IMR-90 (cell line): ENCODE data around the gene COL23A1. TPM values are rescaled to one million over a fixed set of nuclear protein-coding genes. Genes with fewer than 3 reads are reported as not detected.

Experiments
- ATAC-seq: fragments of 200-7000 bp; cut with Tn5 transposase; 2 replicates; pipeline ENCODE4 v1.9.1; 2020; ENCODE audit warnings: low read depth, mild to moderate bottlenecking, moderate library complexity
- BruUV-seq: library from RNA; stranded (reverse); fragments of 400-500 nt; replicated peaks from 2 replicates; lab custom pipeline; 2021; lab: Mats Ljungman, UMichigan
- CTCF ChIA-PET: fragments of 300-600 bp; formaldehyde crosslinking; extraction: SDS; loops from one replicate; lab custom pipeline; 2021; ENCODE audit warnings: antibody characterized with exemption; lab: Yijun Ruan, JAX
- POLR2A ChIA-PET: fragments of 300-600 bp; sonication (Branson Sonifier 250); formaldehyde crosslinking; loops from one replicate; lab custom pipeline; 2022; ENCODE audit warnings: antibody characterized with exemption; ENCODE audit not compliant: unreplicated experiment; lab: Charles Lee
- DNase-seq: peaks from one replicate; pipeline ENCODE4 v3.0.0; 2013
- H2AFZ ChIP-seq: replicated peaks from 2 replicates; pipeline ENCODE3; 2013; ENCODE audit warnings: low read length, mild to moderate bottlenecking; ENCODE audit not compliant: poor library complexity
- H2AK5ac ChIP-seq: 2 replicates; pipeline ENCODE4 v1.6.1; 2013; ENCODE audit warnings: low read depth, low read length, inconsistent platforms
- H2AK9ac ChIP-seq: replicated peaks from 2 replicates; pipeline ENCODE3; 2013; ENCODE audit warnings: mild to moderate bottlenecking, low read depth, low read length, moderate library complexity; ENCODE audit not compliant: poor library complexity
- H2BK120ac ChIP-seq: 2 replicates; pipeline ENCODE4 v1.6.1; 2013; ENCODE audit warnings: low read depth, low read length, inconsistent platforms
- H2BK15ac ChIP-seq: 3 replicates; pipeline ENCODE4 v1.6.1; 2013; ENCODE audit warnings: low read depth, low read length, inconsistent platforms
- H2BK20ac ChIP-seq: 2 replicates; pipeline ENCODE4 v1.6.1; 2013; ENCODE audit warnings: low read depth, mild to moderate bottlenecking, inconsistent platforms, low read length, moderate library complexity
- H2BK5ac ChIP-seq: 2 replicates; pipeline ENCODE4 v1.6.1; 2013; ENCODE audit warnings: mild to moderate bottlenecking, low read depth, low read length, inconsistent platforms; ENCODE audit not compliant: poor library complexity, severe bottlenecking
- H3K14ac ChIP-seq: replicated peaks from 2 replicates; pipeline ENCODE4 v1.6.1; 2013; ENCODE audit warnings: low read depth, low read length, inconsistent platforms
- H3K18ac ChIP-seq: 2 replicates; pipeline ENCODE4 v1.6.1; 2013; ENCODE audit warnings: low read depth, low read length, control low read depth
- H3K23ac ChIP-seq: 2 replicates; pipeline ENCODE4 v1.6.1; 2013; ENCODE audit warnings: low read depth, low read length, inconsistent platforms
- H3K27ac ChIP-seq: 2 replicates; pipeline ENCODE4 v1.5.1; 2013; ENCODE audit warnings: mild to moderate bottlenecking, control low read depth, low read length; ENCODE audit not compliant: insufficient read depth
- H3K27me3 ChIP-seq: 2 replicates; pipeline ENCODE4 v1.6.1; 2013; ENCODE audit warnings: low read length; ENCODE audit not compliant: control insufficient read depth, insufficient read depth
- H3K36me3 ChIP-seq: 2 replicates; pipeline ENCODE4 v1.6.1; 2013; ENCODE audit warnings: low read length, mixed read lengths; ENCODE audit not compliant: control insufficient read depth, insufficient read depth
- H3K4ac ChIP-seq: 2 replicates; pipeline ENCODE4 v1.6.1; 2013; ENCODE audit warnings: low read depth, low read length, inconsistent platforms
- H3K4me1 ChIP-seq: 2 replicates; pipeline ENCODE4 v1.6.1; 2013; ENCODE audit warnings: low read length, mixed read lengths; ENCODE audit not compliant: control insufficient read depth, insufficient read depth
- H3K4me2 ChIP-seq: 2 replicates; pipeline ENCODE4 v1.6.1; 2013; ENCODE audit warnings: low read depth, mild to moderate bottlenecking, control low read depth, low read length, moderate library complexity
- H3K4me3 ChIP-seq: 2 replicates; pipeline ENCODE4 v1.5.1; 2013; ENCODE audit warnings: low read depth, mild to moderate bottlenecking, control low read depth, low read length, moderate library complexity; ENCODE audit not compliant: insufficient read depth
- H3K56ac ChIP-seq: 2 replicates; pipeline ENCODE4 v1.6.1; 2013; ENCODE audit warnings: low read length, inconsistent platforms; ENCODE audit not compliant: insufficient read depth; ENCODE audit errors: extremely low read depth
- H3K79me1 ChIP-seq, 2 experiments: 2 replicates each; pipeline ENCODE4 v1.6.1; 2013; ENCODE audit warnings: low read length in 2 of 2, inconsistent platforms in 1 of 2, low read depth in 1 of 2
- H3K9ac ChIP-seq: 2 replicates; pipeline ENCODE4 v1.6.1; 2013; ENCODE audit warnings: low read depth, low read length, control low read depth
- H3K9me1 ChIP-seq: 2 replicates; pipeline ENCODE4 v1.6.1; 2013; ENCODE audit warnings: low read length, inconsistent platforms; ENCODE audit not compliant: insufficient read depth
- H3K9me3 ChIP-seq: 2 replicates; pipeline ENCODE4 v1.6.1; 2013; ENCODE audit warnings: low read length; ENCODE audit not compliant: control insufficient read depth, insufficient read depth
- H4K20me1 ChIP-seq: 2 replicates; pipeline ENCODE4 v1.6.1; 2013; ENCODE audit warnings: low read length, inconsistent platforms; ENCODE audit not compliant: insufficient read depth
- H4K5ac ChIP-seq: 2 replicates; pipeline ENCODE4 v1.6.1; 2013; ENCODE audit warnings: mild to moderate bottlenecking, low read depth, low read length, control low read depth
- H4K8ac ChIP-seq, 2 experiments: 2 replicates each; pipeline ENCODE4 v1.6.1; 2013; ENCODE audit warnings: low read depth in 2 of 2, low read length in 2 of 2, control low read depth in 1 of 2, inconsistent platforms in 1 of 2
- H4K91ac ChIP-seq: 2 replicates; pipeline ENCODE4 v1.6.1; 2013; ENCODE audit warnings: low read depth, low read length, inconsistent platforms; ENCODE audit not compliant: insufficient read depth
- BHLHE40 ChIP-seq: fragments of 150-350 bp; IDR thresholded peaks from 2 replicates; pipeline ENCODE4 v1.6.1; 2016; ENCODE audit warnings: mild to moderate bottlenecking, low read depth, low read length
- CEBPB ChIP-seq: IDR thresholded peaks from 2 replicates; pipeline ENCODE4 v1.6.1; 2012; ENCODE audit warnings: low read depth, low read length, improper control_type of control experiment
- ELK1 ChIP-seq: fragments of 150-350 bp; IDR thresholded peaks from 2 replicates; pipeline ENCODE4 v1.6.1; 2016; ENCODE audit warnings: low read depth, mild to moderate bottlenecking, low read length, moderate library complexity, borderline replicate concordance
- MAFK ChIP-seq: IDR thresholded peaks from 2 replicates; pipeline ENCODE4 v1.6.1; 2012; ENCODE audit warnings: low read depth, low read length, improper control_type of control experiment
- MAZ ChIP-seq: IDR thresholded peaks from 2 replicates; pipeline ENCODE4 v1.6.1; 2012; ENCODE audit warnings: low read depth, mild to moderate bottlenecking, low read length, improper control_type of control experiment, moderate library complexity, borderline replicate concordance
- POLR2A ChIP-seq: IDR thresholded peaks from 2 replicates; pipeline ENCODE4 v1.6.1; 2012; ENCODE audit warnings: mild to moderate bottlenecking, low read depth, low read length
- RAD21 ChIP-seq: IDR thresholded peaks from 2 replicates; pipeline ENCODE4 v1.6.1; 2012; ENCODE audit warnings: low read length, improper control_type of control experiment
- RCOR1 ChIP-seq: IDR thresholded peaks from 2 replicates; pipeline ENCODE4 v1.6.1; 2012; ENCODE audit warnings: mild to moderate bottlenecking, low read length, improper control_type of control experiment; ENCODE audit not compliant: insufficient replicate concordance
- RFX5 ChIP-seq: IDR thresholded peaks from 2 replicates; pipeline ENCODE4 v1.8.0; 2012; ENCODE audit warnings: low read depth, mild to moderate bottlenecking, low read length, moderate library complexity
- SMC3 ChIP-seq: fragments of 150-350 bp; IDR thresholded peaks from 2 replicates; pipeline ENCODE4 v1.6.1; 2016; ENCODE audit warnings: low read depth, mild to moderate bottlenecking, antibody characterized with exemption, low read length, moderate library complexity
- USF2 ChIP-seq: fragments of 150-350 bp; IDR thresholded peaks from 2 replicates; pipeline ENCODE4 v1.6.1; 2017; ENCODE audit warnings: mild to moderate bottlenecking, antibody characterized with exemption, low read length, low read depth
- WGBS, 2 experiments: methylation state at CpG; one replicate each; pipeline versions ENCODE4 v1.1.5 to v1.1.7; 2013; ENCODE audit warnings: missing lambda C conversion rate in 2 of 2; ENCODE audit not compliant: insufficient read length in 1 of 2; ENCODE audit errors: extremely low coverage in 2 of 2; 5-methylcytosine and 5-hydroxymethylcytosine counted together
- dilution Hi-C: fragments of 300-500 bp; cut with HindIII; formaldehyde crosslinking; loops from one replicate; pipeline ENCODE4 v1.14.3; 2018; ENCODE audit warnings: low sequenced_read_pairs; ENCODE audit not compliant: unreplicated experiment
- in situ Hi-C: fragments of 300-500 bp; cut with MboI; formaldehyde crosslinking; loops from 3 replicates; pipeline ENCODE4 v1.14.3; 2019; ENCODE audit warnings: low sequenced_read_pairs, inconsistent platforms, mixed read lengths
- intact Hi-C: fragments of 100-400 bp; cut with micrococcal nuclease; formaldehyde crosslinking; loops from 2 replicates; pipeline ENCODE4 v1.10.0; 2022
- polyA plus RNA-seq, 3 experiments: library from polyadenylated mRNA; depleted of rRNA; stranded (reverse); fragments of >200 nt; gene quantifications; 2 replicates each; pipeline ENCODE4 v1.2.3, GENCODE V29; 2012; ENCODE audit warnings: low replicate concordance in 1 of 3
- total RNA-seq: library from RNA; depleted of rRNA; stranded (reverse); fragments of >200 nt; gene quantifications from 2 replicates; pipeline ENCODE4 v1.2.3, GENCODE V29; 2012
- TF ChIP-seq, protein P1 (sequence below): conservative IDR thresholded peaks from 2 replicates; pipeline ENCODE4 v1.5.1; 2012; ENCODE audit warnings: mild to moderate bottlenecking, low read depth, low read length, improper control_type of control experiment

COL23A1 gene
- total and polyA plus RNA-seq, 2 of the 4 experiments (the other 2 are of a cell fraction): not detected

DNA sequence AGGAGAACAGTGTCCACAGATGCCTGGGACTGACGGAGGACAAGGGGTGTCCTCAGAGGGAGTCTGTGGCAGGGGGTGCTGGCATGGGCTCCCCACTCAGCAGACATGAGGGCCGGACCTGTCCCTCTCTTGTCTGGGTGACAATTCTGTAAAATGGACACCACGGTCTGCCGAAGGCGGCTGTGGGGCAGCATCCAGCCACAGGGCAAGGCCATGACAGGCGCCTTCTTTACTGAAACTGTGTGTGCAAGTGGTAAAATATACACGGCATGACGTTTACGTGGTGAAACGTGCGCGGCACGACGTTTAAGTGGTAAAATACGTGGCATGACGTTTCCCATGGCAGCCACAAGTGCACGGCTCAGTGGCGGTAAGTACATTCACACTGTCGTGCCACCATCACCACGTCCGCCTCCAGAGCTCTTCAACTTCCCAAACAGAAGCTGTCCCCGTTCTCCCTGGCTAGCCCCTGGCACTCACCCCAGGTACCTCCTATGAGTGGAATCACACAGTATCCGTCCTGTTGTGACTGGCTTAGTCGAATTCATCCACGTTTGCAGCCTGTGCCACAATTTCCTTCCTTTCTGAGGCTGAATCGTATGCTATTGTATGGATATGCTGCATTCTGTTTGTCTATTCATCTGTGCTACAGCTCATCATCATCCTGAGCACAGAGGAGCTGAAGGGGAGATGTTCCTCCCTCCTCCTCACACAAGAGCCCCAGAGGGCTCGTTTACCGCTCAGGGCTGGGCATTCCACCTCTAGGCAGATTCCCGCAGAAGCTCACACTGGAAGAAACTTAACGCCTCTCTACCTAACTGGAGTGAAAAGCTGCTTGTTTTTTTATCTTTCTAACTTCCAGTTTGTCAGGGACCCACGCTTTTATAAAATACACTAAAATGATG is 52.5 kb downstream of the COL23A1 start:
- H3K4me2 ChIP-seq: no peak overlapping the region
- no peak overlapping the region for H3K23ac ChIP-seq
- no peak for DNase-seq
- no peak overlapping the region for H4K91ac ChIP-seq
- 85% methylated on average over 19 of the region's 31 CpGs; no CpG with 5 or more reads in 1 of the 2 experiments for WGBS, 2 experiments
- intact Hi-C loops (no loop called here), in situ Hi-C loops (no loop called here), dilution Hi-C loops (no loop called here)
- no peak overlapping the region for H3K4me3 ChIP-seq
- CTCF ChIA-PET: no interaction called here
- no TSS peak for BruUV-seq
- H3K27me3 ChIP-seq: no peaks in the 10 kb centered on the region
- H3K79me1 ChIP-seq: no peaks in the 10 kb centered on the region
- no peak overlapping the region for H3K27ac ChIP-seq
- no peak overlapping the region for H3K4ac ChIP-seq
- H3K18ac ChIP-seq: no peak overlapping the region
- no peak overlapping the region for H3K14ac ChIP-seq
- TF ChIP-seq SMC3 (no peak), MAFK (no peak), BHLHE40 (no peak), RFX5 (no peak), RAD21 (no peak), ELK1 (no peak), POLR2A (no peak), RCOR1 (no peak), USF2 (no peak), MAZ (no peak), CEBPB (no peak)
- TF ChIP-seq, protein P1, sequence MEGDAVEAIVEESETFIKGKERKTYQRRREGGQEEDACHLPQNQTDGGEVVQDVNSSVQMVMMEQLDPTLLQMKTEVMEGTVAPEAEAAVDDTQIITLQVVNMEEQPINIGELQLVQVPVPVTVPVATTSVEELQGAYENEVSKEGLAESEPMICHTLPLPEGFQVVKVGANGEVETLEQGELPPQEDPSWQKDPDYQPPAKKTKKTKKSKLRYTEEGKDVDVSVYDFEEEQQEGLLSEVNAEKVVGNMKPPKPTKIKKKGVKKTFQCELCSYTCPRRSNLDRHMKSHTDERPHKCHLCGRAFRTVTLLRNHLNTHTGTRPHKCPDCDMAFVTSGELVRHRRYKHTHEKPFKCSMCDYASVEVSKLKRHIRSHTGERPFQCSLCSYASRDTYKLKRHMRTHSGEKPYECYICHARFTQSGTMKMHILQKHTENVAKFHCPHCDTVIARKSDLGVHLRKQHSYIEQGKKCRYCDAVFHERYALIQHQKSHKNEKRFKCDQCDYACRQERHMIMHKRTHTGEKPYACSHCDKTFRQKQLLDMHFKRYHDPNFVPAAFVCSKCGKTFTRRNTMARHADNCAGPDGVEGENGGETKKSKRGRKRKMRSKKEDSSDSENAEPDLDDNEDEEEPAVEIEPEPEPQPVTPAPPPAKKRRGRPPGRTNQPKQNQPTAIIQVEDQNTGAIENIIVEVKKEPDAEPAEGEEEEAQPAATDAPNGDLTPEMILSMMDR: no peak
- H3K9me1 ChIP-seq: no peaks in the 10 kb centered on the region
- H2AK9ac ChIP-seq: no peak overlapping the region
- no peaks in the 10 kb centered on the region for H4K20me1 ChIP-seq
- no peak overlapping the region for H3K56ac ChIP-seq
- no peak overlapping the region for H2BK120ac ChIP-seq
- no peaks in the 10 kb centered on the region for H3K36me3 ChIP-seq
- POLR2A ChIA-PET: no interaction called here
- no peak overlapping the region for H3K9ac ChIP-seq
- H4K8ac ChIP-seq: no peak overlapping the region
- no peak overlapping the region for H2BK15ac ChIP-seq
- no peak overlapping the region for H4K5ac ChIP-seq
- H2AK5ac ChIP-seq: no peak overlapping the region
- no peaks in the 10 kb centered on the region for H3K4me1 ChIP-seq
- no peak overlapping the region for H2BK20ac ChIP-seq
- no peak for ATAC-seq
- no peak overlapping the region for H2BK5ac ChIP-seq
- H3K9me3 ChIP-seq: peaks cover 17% of the 10 kb centered on the region
- H2AFZ ChIP-seq: no peak overlapping the region
